A549 (cell line): ENCODE data around the gene CBX5.

Experiments
- FOXS1 ChIP-seq: fragments of 250-450 bp; sonication (Bioruptor Pico); IDR thresholded peaks from 2 replicates; pipeline ENCODE4 v1.5.0; 2020; ENCODE audit warnings: mild to moderate bottlenecking, moderate library complexity
- PHF8 ChIP-seq: fragments of 200-600 bp; sonication (generic); IDR thresholded peaks from 2 replicates; pipeline ENCODE4 v1.6.1; 2016; ENCODE audit warnings: low read depth, mild to moderate bottlenecking, antibody characterized with exemption, moderate library complexity, borderline replicate concordance
- POLR2A ChIP-seq: IDR thresholded peaks from 2 replicates; pipeline ENCODE4 v1.6.1; 2012; ENCODE audit warnings: mild to moderate bottlenecking, low read length
- SMC3 ChIP-seq: fragments of >200 bp; sonication (Bioruptor Twin); formaldehyde crosslinking; IDR thresholded peaks from 3 replicates; pipeline ENCODE4 v1.6.1; 2018; ENCODE audit warnings: inconsistent platforms
- TP53 ChIP-seq: fragments of 250-450 bp; sonication (Bioruptor Pico); IDR thresholded peaks from 2 replicates; pipeline ENCODE4 v1.5.0; 2021; ENCODE audit warnings: mild to moderate bottlenecking, moderate library complexity
- TF ChIP-seq, protein P1 (sequence below): fragments of >200 bp; sonication (Bioruptor Twin); formaldehyde crosslinking; IDR thresholded peaks from 3 replicates; pipeline ENCODE4 v1.5.1; 2016

DNA sequence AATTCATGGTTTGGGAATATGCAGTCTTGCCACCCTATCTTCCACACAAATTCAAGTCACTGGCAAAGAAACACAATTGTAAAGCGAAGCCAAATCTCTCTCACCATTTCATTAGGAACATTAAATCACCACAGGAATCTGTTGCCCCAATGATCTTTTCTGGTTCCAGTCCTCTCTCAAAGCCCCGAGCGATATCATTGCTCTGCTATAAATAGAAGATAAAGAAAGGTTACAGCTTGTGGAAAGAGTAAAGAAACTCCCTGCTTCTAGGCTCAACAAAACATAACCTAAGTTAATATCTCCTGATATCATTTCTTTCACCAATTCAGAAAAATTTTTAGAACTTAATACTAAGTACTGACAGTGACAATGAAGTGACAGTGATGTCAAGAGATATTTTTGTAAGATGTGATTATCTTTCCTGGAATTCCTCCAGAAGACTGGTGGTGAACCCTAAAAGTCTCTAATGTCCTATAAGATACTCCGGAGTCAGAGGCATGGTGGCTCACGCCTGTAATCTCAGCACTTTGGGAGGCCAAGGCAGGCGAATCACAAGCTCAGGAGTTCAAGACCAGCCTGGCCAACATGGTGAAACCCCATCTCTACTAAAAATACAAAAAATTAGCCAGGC, 33.8 kb downstream of the CBX5 start:
- TF ChIP-seq POLR2A (no peak), TP53 (CRISPR knock-in tag) (no peak), SMC3 (no peak), FOXS1 (CRISPR knock-in tag) (no peak), PHF8 (no peak)
- TF ChIP-seq, protein P1, sequence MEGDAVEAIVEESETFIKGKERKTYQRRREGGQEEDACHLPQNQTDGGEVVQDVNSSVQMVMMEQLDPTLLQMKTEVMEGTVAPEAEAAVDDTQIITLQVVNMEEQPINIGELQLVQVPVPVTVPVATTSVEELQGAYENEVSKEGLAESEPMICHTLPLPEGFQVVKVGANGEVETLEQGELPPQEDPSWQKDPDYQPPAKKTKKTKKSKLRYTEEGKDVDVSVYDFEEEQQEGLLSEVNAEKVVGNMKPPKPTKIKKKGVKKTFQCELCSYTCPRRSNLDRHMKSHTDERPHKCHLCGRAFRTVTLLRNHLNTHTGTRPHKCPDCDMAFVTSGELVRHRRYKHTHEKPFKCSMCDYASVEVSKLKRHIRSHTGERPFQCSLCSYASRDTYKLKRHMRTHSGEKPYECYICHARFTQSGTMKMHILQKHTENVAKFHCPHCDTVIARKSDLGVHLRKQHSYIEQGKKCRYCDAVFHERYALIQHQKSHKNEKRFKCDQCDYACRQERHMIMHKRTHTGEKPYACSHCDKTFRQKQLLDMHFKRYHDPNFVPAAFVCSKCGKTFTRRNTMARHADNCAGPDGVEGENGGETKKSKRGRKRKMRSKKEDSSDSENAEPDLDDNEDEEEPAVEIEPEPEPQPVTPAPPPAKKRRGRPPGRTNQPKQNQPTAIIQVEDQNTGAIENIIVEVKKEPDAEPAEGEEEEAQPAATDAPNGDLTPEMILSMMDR: no peak
